UCSD-AML1 (cell line): Measurements from ENCODE around the gene FOXL2.
A peak's percentile ranks its signal among the peaks of the same experiment; 100 is the strongest.
"Not testable (repeated sequence)": the region's sequence is repeated elsewhere in the genome, so short reads cannot be mapped to it uniquely, and the experiment has no call there.

Source experiments
- DNase-seq: peaks from one replicate; lab custom pipeline; 2025; ENCODE audit not compliant: unreplicated experiment; lab: John Stamatoyannopoulos, UW

Gene FOXL2

DNA sequence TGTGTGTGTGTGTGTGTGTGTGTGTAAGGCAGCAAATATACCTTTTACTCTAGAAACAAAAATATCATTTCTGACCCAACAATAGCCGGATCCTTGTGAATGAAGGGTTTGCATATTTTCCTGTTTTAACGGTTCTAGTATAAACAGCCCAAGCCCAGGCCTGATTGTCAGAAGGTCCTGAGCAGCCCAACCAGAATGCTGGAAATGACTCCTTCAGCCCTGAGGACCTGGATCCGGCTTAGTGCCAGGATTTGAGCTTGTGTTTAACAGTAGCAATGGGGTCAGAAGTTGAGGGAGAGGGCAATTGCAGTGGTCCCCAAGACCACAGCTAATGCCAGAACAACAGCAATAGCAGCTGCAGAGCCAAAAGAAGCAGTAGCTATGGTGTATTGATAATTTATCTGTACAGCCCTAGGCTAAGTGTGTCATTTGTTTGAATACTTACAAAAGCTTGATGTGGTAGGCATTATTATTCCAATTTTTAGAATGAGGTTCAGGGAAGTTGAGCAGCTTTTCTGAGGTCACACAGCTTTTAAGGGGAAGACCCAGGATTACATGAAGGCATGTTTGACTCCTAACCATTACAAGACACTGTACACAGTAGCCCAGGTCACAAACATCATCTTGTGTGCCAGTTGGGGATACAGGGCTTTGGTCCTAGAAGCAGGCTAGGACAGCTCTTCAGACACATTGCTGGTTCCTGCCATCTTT, 12.8 kb downstream of the FOXL2 start:
- DNase-seq, result no peak

DNA sequence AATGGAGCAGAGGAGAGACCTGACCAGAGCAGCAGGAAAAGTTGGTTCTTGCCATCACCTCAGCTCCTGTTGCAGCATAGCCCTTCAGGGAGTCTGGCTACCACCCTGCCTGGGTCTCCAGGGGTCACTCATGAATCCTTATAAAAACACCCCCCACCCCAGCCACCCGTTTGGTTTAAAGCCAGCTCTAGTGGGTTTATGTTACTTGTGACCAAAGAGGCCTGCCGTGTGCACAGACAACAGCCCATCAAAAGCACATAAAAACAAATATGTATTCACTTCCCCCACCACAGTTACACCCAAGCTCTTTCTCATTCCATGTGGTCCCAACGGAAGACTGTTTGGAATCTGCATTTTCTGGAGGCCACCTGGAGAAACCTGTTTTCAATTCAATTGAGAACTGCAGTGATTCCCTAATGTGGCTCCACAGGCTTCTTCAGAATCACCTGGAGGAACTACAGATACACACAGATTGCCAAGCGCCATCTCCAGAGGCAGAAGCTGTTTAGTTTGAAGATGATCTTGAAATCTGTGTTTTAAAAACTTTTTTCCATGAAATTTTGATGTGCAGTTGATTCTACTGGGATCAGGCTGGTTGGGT, 13.8 kb downstream of the FOXL2 start:
- DNase-seq, result no peak

DNA sequence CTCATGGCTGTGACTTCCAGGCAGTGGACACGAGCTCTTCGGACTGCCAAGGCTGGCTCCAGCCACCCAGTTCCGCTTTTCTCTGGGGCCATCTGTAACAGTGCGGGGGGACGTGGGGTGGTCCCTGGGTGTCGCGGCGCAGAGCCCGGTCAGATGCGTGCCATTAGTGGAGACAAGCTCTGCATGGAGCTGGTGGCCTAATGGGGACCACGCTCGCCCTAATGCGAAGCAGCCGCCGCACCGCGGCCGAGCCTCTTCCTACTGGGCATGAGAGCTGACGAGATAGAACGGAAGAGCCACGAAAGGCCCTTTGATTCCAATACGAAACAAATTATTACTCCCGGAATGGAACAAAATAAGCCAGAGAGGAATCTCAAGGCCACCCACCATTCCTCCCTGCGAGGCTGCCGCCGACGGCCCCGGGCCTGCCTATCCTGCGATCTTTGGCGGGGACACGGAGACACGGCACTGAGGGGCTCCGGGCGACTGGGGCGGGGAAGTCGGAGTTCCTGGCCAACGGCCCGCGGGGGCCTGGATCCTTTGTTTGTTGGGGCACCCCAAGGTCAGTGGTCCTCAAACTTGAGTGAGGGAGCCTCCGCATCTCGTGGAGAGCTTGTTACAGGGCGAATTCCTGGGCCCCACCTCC, 18.1 kb downstream of the FOXL2 start:
- DNase-seq, result no peak

DNA sequence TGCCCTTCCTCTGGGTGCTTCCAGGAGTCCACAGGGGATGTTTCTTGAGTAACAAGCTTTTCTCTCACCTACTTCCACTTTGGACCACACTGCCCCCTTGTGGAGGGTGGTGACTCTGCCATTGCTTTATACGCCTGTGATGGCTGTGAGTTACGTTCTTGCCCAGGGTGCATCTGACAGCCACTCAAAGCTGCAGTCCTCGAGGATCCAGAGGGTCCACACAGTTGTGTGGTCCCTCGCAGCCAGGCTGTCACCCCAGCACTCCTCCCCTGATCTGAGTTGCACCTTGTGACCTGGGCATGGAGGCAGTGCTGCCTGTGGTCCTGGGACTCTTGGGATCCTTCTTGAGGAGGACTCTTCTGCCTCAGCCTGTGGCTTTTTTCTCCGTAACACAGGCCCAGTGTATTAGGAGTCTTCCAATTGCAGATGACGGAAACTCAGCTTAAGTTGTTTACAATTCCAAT, 23.4 kb downstream of the FOXL2 start:
- peak; percentile 83 for DNase-seq

DNA sequence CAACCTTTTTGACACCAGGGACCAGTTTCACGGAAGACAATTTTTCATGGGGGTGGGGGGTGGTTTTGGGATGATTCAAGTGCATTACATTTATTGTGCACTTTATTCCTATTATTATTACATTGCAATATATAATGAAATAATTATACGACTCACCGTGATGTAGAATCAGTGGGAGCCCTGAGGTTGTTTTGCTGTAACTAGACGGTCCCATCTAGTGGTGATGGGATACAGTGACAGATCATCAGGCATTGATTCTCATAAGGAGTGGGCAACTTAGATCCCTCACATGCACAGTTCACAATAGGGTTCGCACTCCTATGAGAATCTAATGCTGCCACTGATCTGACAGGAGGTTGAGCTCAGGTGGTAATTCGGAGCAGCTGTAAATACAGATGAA, 24.5 kb downstream of the FOXL2 start:
- DNase-seq, result not testable (repeated sequence)

DNA sequence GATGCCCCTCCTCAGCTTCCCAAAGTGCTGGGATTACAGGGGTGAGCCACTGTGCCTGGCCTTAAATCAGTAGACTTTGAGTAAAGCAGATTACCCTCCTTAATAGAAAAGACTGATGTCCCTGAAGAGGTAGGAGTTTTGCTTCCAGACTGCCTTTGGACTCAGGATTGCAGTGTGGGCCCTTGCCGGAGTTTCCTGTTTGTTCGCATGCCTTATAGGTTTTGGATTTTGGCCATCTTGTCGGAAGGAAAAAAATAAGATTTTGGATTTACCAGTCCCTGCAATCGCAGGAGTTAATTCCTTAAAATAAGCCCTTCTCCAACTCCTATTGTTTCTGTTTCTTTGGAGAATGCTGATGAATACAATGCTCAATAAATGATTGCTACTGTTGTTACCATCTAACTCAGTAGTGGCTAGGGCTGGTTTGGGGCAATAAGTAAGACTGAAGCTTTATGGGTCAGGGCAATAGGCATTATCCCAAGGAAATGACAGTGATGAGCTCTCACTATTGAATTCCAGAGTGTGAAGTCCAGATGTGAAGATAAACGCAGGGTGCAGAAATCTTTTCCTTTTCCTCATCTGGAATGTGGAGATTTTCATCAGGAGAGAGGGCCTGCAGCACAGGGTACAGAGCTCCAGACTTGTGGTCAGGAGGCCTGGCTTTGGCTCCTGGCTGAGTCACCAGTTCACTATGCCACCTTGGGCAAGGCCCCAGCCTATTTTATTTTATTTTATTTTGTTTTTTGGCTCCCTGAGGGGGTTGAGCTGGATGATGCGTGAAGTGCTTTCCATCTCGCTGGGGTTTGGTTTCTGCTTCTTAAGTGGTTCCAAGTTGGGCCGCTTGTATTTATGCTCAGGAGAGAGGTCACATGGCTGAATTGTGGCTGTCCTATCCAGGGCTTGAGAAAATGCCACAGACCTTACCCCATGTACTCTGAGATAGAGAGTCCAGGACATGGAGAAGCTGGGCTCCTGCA, 25.3 kb downstream of the FOXL2 start:
- no peak for DNase-seq

DNA sequence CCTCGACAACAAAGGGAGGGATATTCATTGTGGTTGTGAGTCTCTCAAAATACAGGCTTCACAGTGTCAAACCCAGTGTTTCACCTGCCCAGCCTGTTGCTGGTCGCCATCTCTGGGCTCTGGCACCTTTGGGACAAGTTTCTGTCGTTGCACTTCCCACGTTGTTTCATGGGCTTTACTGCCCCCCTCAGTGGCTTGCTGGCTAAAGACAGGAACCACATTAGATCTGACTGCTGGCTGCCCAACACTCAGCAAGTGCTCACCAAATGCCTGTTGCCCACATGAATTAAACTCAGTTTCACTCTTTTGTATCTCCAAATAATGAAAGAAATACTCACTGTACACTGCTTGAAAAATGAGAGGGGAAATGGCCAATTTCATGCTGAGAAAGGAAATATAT, 27.6 kb downstream of the FOXL2 start:
- DNase-seq, result peak; percentile 49

DNA sequence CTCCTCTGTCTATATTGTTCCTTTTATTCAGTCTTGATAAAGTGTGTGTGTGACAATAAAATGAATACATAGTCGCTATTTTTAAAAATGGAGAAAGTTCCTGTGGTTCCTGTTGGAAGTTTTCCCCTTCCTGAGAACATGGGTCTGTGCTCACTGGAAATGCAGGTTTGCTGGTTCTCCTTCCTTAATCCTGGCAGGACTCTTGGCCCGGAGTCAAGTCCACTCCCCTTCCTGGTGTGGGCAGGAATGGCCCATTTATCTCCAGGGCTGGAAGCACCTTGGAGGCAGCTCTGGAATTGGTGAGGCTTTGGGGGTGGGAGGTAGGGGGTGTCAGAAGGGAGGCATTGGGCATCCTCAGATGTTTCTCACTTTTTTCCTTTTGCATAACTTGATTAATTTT, 30.1 kb downstream of the FOXL2 start:
- DNase-seq, result no peak

DNA sequence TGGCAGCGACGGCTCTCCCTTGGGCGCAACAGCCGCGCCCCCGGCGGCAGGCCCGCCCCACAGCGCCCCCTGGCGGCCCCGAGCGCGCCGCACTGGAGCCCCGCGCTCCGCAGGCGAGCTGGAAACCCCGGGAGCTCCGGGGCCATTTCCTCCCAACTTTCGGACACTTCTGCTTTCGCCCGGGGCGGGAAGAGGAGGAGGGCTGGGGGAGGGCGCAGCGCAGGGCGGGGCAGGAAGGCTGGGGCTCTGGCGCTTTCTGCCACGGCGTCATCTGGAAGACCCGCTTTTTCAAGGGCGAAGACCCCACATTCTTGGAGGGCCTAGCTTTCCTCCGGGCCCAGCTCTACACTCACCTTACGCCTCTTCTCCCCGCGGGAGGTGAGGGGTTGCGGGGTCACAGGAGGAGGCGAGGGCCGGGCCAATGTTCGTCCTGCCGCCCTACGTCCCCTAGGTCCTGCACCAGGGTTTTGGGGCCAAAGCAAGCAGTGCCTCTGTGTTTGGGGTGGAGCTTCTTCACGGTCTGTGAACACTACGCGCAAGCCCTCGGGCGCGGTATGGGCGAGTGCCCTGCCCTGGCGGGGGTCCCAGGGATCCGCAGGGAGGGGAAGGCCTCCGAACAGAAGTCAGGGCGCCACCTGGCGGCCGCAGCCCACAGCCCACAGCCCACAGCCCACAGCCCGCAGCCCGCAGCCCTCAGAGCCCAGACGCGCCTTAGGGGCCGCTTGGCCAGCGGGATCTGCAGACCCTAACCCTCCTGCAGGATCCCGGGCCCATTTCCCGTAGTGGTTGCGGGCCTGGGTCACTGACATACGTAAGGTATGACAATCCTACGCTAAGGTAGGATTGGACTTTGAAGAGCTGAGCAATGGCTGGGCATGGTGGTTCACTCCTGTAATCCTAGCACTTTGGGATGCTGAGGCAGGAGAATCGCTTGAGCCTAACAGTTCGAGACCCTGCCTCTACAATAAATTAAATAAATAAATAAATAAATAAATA, 31.1 kb downstream of the FOXL2 start:
- DNase-seq, result peak; percentile 93

DNA sequence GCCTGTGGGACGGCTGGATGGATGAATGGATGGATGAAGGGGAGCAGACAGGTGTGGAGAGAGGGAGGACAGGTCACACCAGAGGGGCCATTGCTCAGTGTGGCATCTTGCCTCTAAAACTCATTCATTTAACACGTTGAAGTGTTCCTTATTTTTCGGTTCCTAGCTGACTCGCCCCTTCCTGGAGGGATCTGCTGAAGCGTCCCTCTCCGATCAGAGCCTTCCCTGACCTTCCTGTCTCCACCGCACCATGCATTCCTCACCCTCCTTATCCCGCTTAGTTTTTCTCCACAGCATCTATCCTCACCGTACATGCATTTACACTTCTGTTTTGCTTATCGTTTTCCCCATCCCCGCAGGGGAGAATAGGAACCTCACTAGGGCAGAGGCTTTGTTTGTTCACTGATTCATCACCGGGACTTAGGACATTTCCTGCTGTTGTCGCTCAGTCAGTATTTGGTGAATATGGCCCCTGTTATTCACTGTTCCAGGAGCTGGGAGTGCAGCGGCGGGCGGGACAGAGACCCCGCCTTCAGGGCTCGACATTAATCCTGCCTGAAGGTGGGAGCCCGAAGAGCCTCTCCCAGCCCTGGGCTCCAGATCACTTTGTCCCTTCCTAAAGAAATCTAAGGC, 32.0 kb downstream of the FOXL2 start:
- no peak for DNase-seq

DNA sequence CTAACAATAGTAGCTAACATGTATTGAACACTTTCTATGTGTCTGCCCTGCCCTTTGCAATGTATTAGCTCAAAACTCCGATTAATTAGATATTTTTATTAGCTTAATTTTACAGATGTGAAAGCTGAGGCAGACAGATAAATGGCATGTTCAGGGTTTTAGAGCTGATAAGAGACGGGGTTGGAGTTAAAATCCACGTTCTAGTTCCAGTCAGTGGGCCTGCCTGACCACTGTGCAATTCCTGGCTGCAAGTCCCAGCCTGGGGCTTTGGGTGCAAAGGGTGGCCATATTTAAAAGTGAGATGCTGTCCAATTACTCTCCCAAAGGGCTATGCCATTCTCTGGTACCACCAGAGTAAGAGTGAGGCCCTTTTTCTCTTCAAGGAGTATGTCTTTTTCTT, 33.2 kb downstream of the FOXL2 start:
- DNase-seq, result no peak

DNA sequence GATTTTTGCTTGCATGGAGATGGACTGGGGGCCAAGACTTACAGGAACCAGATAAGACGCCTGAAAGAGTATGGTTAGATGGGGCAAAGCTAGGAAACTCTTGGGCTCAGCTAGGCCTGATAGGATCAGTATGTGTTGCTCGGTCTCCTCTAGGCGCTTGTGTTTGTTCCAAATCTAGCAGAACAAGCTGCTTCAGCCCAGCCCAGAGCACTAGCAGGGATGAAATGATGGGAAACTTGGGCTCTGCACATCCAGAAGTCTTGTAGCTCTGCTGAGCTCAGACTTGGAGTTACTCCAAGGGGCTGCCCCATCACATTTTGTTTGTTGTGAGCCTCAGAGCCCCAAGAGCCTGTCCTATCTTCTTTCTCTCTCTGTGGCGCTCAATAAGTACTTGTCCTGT, 34.7 kb downstream of the FOXL2 start:
- peak; percentile 38 for DNase-seq

DNA sequence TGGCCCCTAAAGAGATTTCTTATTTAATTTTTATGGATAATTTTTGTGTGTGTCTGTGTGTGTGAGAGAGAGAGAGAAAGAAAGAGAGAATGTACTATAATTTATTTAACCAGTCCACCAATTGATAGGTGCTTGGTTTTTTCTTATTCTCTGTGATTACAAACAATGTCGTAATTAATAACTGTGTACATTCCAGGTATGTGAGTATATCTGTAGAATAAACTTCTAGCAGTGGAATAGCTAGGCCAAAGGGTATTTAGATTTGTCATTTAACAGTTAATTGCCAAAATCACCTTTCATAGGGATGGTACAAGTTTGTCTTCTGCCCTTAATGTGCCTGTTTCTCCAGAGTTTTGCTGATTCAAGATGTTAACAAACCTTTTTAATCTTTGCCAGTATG, 35.3 kb downstream of the FOXL2 start:
- DNase-seq, result no peak

DNA sequence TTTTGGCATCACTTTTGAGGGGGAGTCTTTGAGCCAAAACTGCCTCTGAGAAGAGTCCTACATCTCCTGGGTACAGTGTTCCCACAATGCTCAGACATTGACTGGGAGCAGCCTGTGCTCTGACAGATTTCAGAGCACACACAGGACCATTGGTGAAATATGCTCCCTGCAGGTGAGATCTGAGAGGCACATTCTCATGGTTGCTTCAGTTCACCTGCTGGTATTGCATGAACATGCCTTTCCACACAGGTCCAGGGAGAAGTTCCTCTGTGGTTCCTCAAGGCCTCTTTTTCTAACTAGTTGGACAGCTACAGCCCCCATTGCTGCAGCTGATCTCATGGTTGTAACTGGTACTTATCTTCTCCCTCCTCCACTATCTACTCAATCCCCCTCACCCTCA, 37.0 kb downstream of the FOXL2 start:
- no peak for DNase-seq

DNA sequence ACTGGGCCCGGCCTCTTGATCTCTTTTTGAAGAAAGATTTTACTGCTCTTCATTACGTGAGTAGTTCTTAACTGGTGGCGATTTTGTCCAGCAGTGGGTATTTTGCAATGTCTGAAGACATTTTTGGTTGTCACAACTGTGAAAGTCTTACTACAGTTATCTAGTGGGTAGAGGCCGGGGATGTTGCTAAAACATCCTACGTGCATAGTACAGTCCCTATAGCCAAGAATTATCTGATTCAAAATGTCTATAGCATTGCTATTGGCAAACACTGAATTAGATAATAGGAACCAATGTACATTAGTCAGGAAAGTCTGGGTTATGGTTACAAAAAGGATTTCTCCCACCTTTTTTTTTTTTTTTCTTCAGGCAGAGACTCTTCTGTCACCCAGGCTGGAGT, 38.1 kb downstream of the FOXL2 start:
- DNase-seq, result no peak

DNA sequence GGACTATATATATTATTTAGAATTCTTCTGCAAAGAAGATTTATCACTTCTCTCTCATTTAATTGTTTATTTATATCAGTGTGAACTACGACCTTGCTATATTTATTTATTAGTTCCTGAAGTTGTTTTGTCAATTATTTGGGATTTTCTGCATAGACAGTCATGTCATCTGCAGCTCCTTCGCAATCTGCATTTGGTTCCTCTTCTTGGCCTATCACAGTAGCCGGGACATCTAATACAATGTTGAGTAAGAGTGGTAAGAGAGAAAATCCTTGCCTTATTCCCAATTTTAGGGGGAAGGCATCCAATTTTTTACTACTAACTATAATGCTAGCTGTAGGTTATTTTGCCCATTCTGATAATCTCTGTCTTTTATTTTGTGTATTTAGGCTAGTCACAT, 39.4 kb downstream of the FOXL2 start:
- DNase-seq, result no peak

DNA sequence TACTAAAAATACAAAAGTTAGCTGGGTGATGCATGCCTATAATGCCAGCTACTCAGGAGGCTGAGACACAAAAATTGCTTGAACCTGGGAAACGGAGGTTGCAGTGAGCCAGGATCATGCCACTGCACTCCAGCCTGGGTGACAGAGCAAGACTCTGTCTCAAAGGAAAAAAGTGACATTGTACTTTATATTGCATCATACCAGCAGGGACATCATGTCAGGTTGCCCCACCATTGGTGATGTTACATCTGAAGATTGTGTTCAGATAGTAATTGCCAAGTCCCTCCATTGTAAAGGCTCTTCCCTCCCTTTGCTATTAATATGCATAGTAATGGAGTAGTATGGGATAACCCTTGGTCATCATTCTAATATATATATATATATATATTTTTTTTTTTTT, 44.8 kb downstream of the FOXL2 start:
- DNase-seq, result no peak

DNA sequence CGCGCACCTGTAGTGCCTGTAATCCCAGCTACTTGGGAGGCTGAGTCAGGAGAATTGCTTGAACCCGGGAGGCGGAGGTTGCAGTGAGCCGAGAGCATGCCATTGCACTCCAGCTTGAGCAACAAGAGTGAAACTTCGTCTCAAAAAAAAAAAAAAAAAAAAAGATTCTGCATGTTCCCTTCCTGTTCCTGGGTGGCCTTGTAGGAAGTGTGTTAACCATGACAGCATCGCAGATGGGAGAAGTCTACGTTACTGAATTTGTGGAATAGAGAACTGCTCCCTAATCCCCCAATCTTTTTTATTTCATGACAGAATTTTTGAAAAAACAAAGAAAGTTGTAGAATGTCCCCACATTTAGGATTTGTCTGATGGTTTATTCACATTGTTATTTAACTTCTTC, 45.4 kb downstream of the FOXL2 start:
- no peak for DNase-seq

DNA sequence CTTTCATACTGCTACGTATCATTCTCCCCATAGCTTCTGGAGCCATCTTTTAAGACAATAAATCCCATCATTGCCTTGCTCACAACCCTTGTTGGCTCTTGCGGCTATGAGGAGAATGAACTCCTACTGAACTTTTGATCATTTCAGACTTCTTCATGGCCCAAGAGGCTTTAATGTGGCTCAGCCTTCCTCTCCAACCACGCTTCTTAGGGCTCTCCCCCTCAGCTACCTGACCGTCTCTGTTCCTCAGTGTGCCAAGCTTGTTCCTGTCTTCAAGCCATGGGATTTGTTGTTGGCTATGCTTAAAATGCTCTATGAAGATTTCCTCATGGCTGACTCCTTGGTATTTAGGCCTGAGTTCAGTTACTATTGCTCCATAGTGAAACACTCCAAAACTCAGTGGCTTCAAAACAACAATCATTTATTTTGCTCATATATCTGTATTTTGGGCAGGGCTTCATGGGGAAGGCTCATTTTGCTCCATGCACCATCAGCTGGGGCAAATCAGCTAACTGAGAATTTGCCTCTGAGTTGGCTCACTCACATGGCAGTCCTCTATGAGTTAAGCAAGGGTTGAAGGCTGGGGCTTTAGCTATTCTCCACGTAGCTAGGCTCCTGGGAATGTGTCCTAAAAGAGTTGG, 47.5 kb downstream of the FOXL2 start:
- no peak for DNase-seq
